Measurements from ENCODE around the gene ZNF549. TPM values are rescaled to one million over a fixed set of nuclear protein-coding genes. Genes with fewer than 3 reads are reported as not detected.

The ZNF549 gene
- polyA plus RNA-seq, 1 donor from 2014 or later: 17.9 TPM

DNA sequence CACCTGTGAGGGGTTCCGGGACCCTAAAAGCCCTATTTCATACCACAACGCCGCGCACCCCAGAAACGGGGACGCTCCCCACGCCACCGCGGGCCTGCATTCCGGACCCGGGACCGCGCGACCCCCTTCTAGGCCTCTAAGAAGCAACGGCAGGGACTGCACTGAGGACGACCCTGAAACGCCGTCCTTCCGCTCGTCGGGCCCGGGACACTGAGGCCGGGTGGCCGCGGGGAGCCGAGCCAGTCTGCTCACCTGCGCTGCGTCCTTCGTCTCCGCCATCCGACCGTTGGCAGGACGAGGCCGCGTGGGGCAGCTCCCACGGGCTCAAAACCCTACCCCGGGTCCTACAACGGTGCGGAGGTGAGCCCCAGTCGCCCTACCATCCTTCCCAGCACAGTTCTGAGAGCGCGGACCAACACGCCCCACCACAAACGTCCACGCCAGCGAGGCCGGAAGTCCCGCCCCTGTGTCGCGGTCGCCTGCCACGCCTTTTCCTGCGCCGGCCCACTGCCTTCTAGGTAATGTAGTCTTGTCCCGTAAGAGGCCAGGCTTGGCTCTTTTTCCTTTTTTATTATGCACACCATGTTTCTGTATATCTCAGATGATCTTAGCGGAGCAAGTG lies 32.4 kb downstream of the ZNF549 start, which contains the start of gene ZNF550:
Gene ZNF550 (minus strand): TSS at position 460 of the 622 bp plus-strand sequence. CDS start 181 bp downstream, at position 279.
- Histone ChIP-seq H3K27ac (ENCODE audit: low read length) (peak within 1 kb of the TSS; percentile 50), H3K9ac (ENCODE audit: low read length) (peak within 1 kb of the TSS; percentile 83), H3K79me2 (replicated peaks; ENCODE audit: insufficient read depth, low read length) (peaks cover 9% of the 10 kb centered on the region), H3F3A (ENCODE audit: insufficient read depth, low read length, poor library complexity, severe bottlenecking) (no peaks in the 10 kb centered on the region), H3K36me3 (ENCODE audit: insufficient read depth, low read length) (peaks cover 11% of the 10 kb centered on the region), H3K4me2 (ENCODE audit: low read length) (peak within 1 kb of the TSS; percentile 95), H2AFZ (ENCODE audit: low read depth, low read length) (peak within 1 kb of the TSS; percentile 70), H3K9me2 (ENCODE audit: insufficient read depth, low read length) (no peaks in the 10 kb centered on the region), H3K27me3 (ENCODE audit: insufficient read depth, low read depth, low read length) (no peaks in the 10 kb centered on the region), H3K9me3 (ENCODE audit: low read length) (peaks cover 6% of the 10 kb centered on the region), H4K20me1 (ENCODE audit: insufficient read depth) (no peaks in the 10 kb centered on the region), H3K4me3 (ENCODE audit: low read length) (peak within 1 kb of the TSS; percentile 94)
- TF ChIP-seq, protein P1, sequence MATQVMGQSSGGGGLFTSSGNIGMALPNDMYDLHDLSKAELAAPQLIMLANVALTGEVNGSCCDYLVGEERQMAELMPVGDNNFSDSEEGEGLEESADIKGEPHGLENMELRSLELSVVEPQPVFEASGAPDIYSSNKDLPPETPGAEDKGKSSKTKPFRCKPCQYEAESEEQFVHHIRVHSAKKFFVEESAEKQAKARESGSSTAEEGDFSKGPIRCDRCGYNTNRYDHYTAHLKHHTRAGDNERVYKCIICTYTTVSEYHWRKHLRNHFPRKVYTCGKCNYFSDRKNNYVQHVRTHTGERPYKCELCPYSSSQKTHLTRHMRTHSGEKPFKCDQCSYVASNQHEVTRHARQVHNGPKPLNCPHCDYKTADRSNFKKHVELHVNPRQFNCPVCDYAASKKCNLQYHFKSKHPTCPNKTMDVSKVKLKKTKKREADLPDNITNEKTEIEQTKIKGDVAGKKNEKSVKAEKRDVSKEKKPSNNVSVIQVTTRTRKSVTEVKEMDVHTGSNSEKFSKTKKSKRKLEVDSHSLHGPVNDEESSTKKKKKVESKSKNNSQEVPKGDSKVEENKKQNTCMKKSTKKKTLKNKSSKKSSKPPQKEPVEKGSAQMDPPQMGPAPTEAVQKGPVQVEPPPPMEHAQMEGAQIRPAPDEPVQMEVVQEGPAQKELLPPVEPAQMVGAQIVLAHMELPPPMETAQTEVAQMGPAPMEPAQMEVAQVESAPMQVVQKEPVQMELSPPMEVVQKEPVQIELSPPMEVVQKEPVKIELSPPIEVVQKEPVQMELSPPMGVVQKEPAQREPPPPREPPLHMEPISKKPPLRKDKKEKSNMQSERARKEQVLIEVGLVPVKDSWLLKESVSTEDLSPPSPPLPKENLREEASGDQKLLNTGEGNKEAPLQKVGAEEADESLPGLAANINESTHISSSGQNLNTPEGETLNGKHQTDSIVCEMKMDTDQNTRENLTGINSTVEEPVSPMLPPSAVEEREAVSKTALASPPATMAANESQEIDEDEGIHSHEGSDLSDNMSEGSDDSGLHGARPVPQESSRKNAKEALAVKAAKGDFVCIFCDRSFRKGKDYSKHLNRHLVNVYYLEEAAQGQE (IDR thresholded peaks at IDR 0.05; ENCODE audit: borderline replicate concordance): peak; percentile 14
- peak; percentile 44 for TF ChIP-seq RAD21 (conservative IDR thresholded peaks at IDR 0.05)
- TF ChIP-seq EZH2 (IDR thresholded peaks at IDR 0.05; ENCODE audit: borderline replicate concordance, insufficient read depth, low read length, poor library complexity, severe bottlenecking): no peak
- no peak for TF ChIP-seq TAF1 (IDR thresholded peaks at IDR 0.05; ENCODE audit: low read depth)
- peak; percentile 90 for TF ChIP-seq POLR2AphosphoS5 (IDR thresholded peaks at IDR 0.05)
- TF ChIP-seq EP300 (conservative IDR thresholded peaks at IDR 0.05; ENCODE audit: poor library complexity, severe bottlenecking): no peak
- TF ChIP-seq, protein P2, sequence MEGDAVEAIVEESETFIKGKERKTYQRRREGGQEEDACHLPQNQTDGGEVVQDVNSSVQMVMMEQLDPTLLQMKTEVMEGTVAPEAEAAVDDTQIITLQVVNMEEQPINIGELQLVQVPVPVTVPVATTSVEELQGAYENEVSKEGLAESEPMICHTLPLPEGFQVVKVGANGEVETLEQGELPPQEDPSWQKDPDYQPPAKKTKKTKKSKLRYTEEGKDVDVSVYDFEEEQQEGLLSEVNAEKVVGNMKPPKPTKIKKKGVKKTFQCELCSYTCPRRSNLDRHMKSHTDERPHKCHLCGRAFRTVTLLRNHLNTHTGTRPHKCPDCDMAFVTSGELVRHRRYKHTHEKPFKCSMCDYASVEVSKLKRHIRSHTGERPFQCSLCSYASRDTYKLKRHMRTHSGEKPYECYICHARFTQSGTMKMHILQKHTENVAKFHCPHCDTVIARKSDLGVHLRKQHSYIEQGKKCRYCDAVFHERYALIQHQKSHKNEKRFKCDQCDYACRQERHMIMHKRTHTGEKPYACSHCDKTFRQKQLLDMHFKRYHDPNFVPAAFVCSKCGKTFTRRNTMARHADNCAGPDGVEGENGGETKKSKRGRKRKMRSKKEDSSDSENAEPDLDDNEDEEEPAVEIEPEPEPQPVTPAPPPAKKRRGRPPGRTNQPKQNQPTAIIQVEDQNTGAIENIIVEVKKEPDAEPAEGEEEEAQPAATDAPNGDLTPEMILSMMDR (IDR thresholded peaks at IDR 0.05; ENCODE audit: poor library complexity, severe bottlenecking): no peak
- TF ChIP-seq SMC3 (conservative IDR thresholded peaks at IDR 0.05; ENCODE audit: poor library complexity): no peak
- peak; percentile 93 for TF ChIP-seq MXI1 (conservative IDR thresholded peaks at IDR 0.05; ENCODE audit: poor library complexity, severe bottlenecking)

DNA sequence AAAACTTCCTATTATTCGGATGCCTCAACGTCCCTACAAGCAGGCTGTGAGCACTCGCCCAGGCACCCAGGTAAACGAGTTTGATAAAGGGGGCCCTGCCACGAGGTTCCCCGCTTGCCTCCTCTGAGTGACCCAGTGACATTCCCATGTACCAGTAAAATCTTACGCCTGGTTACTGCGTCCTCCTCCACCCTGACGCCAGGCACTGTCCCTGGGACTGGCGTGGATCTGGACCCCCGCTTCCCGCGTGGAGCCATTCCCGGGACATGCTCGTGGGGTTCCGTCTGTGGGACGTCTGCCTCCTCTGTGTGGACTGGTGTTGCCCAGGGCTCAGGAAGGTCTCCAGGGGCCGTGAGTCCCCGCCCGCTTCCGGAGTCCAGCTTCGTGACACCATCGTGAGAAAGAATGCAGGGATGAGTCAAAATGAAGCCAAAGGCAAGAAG lies 32.9 kb downstream of the ZNF549 start:
- Histone ChIP-seq H3K27me3 (ENCODE audit: insufficient read depth, low read depth, low read length) (no peaks in the 10 kb centered on the region), H3K9me3 (ENCODE audit: low read length) (peaks cover 6% of the 10 kb centered on the region), H3K4me3 (ENCODE audit: low read length) (peak overlapping the region; percentile 94), H3K36me3 (ENCODE audit: insufficient read depth, low read length) (peaks cover 6% of the 10 kb centered on the region), H2AFZ (ENCODE audit: low read depth, low read length) (peak overlapping the region; percentile 31), H3K9me2 (ENCODE audit: insufficient read depth, low read length) (no peaks in the 10 kb centered on the region), H3K27ac (ENCODE audit: low read length) (peak overlapping the region; percentile 50), H3K4me2 (ENCODE audit: low read length) (no peak overlapping the region), H4K20me1 (ENCODE audit: insufficient read depth) (no peaks in the 10 kb centered on the region), H3K9ac (ENCODE audit: low read length) (peak overlapping the region; percentile 83), H3K79me2 (replicated peaks; ENCODE audit: insufficient read depth, low read length) (peaks cover 9% of the 10 kb centered on the region), H3F3A (ENCODE audit: insufficient read depth, low read length, poor library complexity, severe bottlenecking) (no peaks in the 10 kb centered on the region)
- TF ChIP-seq POLR2AphosphoS5 (IDR thresholded peaks at IDR 0.05): no peak
- TF ChIP-seq RAD21 (conservative IDR thresholded peaks at IDR 0.05): no peak
- no peak for TF ChIP-seq EP300 (conservative IDR thresholded peaks at IDR 0.05; ENCODE audit: poor library complexity, severe bottlenecking)
- TF ChIP-seq MXI1 (conservative IDR thresholded peaks at IDR 0.05; ENCODE audit: poor library complexity, severe bottlenecking): no peak
- TF ChIP-seq, protein P2 (IDR thresholded peaks at IDR 0.05; ENCODE audit: poor library complexity, severe bottlenecking): no peak
- TF ChIP-seq TAF1 (IDR thresholded peaks at IDR 0.05; ENCODE audit: low read depth): no peak
- TF ChIP-seq, protein P1 (IDR thresholded peaks at IDR 0.05; ENCODE audit: borderline replicate concordance): no peak
- TF ChIP-seq SMC3 (conservative IDR thresholded peaks at IDR 0.05; ENCODE audit: poor library complexity): no peak
- TF ChIP-seq EZH2 (IDR thresholded peaks at IDR 0.05; ENCODE audit: borderline replicate concordance, insufficient read depth, low read length, poor library complexity, severe bottlenecking): no peak

Data from neural cell (in vitro differentiated cells).